Measurements from ENCODE around the gene ZNF677.
"Not testable (repeated sequence)": the region's sequence is repeated elsewhere in the genome, so short reads cannot be mapped to it uniquely, and the experiment has no call there.

ZNF677 gene

DNA sequence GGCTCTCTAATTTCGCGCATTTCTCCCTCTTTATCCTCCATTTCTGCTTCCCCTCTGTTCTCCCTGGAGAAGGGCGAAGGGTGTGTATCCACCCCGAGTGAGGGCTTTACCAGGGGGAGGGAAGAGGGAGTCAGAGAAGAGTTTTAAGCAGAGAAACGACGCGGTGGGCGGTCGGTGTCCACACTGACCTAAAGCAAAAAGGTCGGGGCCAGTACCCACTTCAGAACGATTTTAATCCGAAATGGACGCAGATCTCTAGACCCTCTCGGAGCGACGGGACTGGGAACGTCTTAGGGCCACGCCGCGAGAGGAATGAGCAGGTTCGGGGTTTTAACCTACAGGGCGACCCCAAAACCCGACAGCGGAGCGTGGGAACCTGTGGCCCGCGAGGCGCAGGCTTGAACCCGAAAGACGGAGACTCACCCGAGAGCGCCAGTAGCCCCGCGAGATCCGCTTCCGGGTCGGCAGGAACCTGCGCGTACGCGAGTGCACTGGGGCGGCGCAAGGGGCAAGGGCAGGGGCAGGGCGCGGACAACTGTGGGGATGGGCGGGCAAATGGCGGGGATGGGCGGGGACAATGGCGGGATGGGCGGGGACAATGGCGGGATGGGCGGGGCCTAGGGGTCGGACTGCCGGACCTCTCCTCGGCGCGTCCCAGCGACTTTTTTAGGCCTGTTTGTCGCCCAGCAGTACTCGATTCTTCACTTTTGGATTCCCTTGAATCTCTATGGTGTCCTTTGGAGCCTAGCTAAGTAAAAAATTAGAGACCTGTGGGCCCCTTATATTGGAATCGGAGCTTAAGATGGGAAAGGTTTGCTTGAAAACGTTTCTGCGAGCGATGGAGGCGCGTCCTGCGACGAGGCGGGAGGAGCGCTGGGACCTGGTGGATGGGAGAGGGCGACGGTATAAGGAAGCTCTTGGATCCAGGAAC is at the start of gene ZNF677:
ZNF677 (minus strand) TSS at position 463 of the 931 bp plus-strand sequence. CDS start 3,323 bp downstream, outside the sequence.
- DNase-seq = no peak

DNA sequence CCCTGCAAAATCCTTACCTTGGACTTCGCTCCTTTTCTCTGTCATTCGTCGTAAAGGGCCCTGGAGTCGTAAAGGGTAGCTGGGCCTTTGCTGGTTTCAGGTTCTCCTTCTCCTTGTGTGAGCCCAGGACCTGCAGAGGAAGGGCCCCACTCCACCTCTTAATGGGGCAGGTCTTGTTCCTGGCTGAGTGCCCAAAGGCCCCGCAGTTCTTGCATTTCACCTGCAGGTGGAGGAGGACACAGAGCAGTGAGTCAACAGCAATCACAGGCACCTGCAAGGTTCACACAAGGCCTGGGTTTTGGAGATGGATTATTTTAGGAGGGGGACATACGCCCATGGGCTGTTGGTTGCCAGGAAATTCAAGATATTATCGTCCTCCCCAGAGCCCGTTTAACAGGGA is 46.7 kb upstream of the ZNF677 start:
- DNase-seq = not testable (repeated sequence)

DNA sequence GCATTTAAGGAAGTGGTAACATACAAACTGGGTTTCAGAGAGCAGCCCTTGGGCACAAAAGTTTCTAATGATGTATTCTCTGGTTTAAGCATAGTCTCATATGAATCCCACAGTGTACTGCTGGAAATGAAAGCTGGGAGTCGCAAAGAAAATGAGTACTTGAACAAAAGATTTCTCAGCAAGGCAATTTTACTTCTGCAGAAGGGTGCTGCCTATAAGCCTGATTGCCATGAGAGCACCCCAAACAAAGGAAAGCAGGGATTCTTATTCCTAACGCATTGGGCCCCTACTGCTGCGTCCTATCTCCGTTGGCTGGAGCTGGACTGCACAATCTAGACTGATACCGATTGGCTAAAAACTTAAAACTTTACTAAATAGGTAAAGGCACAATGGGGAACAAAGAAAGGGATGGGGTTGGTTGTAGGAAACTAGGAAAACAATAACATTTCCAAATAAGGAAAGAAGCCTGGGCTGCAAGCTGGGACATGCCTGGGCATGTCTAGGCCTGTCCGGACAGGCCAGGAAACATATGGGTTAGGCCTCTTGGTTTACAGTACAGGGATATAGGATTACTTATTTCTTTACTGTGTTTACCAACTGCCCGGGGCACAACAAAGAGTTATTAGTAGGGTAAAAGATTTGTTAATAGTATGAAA is 40.2 kb upstream of the ZNF677 start:
- no peak for DNase-seq

DNA sequence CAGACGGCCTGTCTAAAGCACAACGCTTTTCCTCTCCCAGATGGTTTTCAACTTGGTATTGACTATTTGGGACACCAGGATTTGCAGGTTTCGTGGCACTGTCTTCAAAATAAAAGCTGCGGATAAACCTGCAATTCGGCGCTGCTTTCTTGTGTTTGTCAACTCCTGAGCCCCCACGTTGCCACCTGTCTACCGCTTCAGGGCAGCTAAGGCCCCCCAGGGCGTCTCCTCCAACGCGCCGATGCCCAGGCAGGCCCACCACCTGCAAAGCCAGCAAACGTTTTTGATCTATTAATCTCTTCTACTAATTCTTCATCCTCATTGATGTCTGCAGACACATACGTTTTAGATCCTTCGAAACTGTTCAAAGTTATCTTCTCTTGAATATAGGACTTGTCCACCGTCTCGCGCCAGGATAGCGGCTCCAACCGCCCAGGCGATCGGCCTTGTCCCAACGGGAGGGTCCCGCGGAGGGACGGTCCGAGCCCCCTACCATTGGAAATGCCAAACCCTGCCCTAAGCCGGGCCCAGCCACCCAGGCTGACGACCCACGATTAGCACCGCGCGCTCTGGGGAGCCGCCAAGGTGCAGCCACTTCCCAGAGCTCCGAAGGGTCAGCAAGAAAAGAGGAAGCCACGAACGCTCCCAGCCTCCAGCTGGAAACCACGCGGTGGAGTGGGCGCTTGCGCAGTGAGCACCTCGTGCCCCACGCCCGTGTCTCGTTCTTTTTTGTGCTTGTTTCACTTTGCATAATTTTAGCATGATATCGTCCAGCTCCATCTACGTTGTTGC is 36.3 kb upstream of the ZNF677 start:
- DNase-seq = no peak

DNA sequence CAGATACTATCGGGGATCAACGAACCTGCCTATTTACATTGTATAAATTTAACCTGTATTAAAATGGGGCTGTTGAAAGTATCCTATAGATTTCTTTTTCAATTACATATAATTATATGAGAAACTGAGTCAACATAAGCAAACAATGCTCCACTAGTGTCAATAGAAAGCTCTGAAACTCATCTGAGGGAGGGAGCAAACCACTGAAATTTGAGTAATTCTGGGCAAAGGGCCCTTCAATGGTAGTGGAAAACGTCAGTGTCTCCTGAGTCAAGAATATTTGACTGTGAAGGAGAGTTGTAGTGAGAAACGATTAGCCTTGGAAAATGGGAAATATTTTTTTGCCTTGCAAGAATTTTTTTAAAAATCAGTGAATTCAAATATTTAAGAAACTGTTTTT is 30.4 kb upstream of the ZNF677 start:
- no peak for DNase-seq

DNA sequence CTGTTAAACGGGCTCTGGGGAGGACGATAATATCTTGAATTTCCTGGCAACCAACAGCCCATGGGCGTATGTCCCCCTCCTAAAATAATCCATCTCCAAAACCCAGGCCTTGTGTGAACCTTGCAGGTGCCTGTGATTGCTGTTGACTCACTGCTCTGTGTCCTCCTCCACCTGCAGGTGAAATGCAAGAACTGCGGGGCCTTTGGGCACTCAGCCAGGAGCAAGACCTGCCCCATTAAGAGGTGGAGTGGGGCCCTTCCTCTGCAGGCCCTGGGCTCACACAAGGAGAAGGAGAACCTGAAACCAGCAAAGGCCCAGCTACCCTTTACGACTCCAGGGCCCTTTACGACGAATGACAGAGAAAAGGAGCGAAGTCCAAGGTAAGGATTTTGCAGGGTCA is 27.3 kb upstream of the ZNF677 start:
- DNase-seq = not testable (repeated sequence)

DNA sequence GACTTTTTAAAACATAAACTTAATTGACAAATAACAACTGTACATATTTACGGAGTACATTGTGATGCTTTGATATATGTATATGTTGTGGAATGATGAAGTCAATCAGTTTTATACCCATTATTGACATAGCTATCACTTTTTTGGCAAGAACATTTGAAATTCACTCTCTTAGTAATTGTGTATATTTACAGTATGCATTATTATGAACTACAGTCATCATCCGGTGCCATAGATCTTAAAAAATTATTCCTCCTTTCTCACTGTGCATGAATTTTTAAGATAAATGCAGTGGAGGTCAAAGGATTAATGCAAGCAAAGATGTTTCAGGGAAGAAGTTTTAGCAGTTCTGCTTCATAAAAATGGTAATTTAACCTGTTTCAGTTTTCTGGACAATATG is 20.8 kb upstream of the ZNF677 start:
- DNase-seq = no peak

DNA sequence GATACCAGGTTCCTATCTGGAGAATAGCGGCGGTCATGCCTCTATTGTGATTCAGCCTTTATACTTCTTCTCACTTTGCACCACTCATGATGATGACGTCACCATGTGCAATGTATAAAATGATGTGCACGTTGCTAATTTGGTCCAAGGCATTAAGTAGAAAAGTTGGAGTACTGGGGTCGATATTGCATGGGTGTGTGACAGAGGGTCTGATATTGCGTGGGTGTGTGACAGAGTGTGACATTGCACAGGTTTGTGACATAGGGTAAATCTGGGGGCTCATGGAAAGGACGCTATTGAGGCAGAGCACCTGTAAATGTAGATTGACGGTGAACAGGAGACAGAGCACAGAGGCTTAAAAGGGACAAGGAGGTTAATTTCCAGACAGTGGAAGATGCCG is 17.4 kb upstream of the ZNF677 start:
- no peak for DNase-seq

DNA sequence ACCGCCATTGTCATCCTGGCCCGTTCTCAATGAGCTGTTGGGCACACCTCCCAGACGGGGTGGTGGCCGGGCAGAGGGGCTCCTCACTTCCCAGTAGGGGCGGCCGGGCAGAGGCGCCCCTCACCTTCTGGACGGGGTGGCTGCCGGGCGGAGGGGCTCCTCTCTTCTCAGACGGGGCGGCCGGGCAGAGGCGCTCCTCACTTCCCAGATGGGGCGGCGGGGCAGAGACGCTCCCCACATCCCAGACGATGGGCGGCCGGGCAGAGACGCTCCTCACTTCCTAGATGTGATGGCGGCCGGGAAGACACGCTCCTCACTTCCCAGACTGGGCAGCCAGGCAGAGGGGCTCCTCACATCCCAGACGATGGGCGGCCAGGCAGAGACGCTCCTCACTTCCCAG is 15.2 kb upstream of the ZNF677 start:
- DNase-seq = not testable (repeated sequence)

DNA sequence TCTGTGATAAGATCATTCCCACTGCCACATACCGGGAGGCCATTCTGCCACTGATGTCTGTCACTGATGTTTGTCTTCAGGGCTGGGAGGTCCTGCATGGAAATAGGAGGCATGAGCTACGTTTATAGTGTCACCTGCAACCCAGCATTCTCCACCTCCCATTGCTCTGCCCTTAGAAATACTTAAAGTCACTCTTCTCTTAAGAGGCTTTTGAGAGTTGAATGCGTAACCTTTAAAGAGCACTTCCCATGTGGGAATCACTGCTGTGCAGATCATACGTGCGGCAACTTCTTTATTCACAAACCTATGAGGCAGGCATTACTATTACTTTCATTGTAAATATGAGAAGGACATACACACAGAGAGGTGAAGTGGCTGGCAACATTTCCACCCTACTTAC is 12.9 kb upstream of the ZNF677 start, which contains the start of gene VN1R4:
VN1R4 (minus strand) TSS at position 101 of the 400 bp plus-strand sequence; CDS start at position 43, 58 bp downstream.
- not testable (repeated sequence) for DNase-seq

DNA sequence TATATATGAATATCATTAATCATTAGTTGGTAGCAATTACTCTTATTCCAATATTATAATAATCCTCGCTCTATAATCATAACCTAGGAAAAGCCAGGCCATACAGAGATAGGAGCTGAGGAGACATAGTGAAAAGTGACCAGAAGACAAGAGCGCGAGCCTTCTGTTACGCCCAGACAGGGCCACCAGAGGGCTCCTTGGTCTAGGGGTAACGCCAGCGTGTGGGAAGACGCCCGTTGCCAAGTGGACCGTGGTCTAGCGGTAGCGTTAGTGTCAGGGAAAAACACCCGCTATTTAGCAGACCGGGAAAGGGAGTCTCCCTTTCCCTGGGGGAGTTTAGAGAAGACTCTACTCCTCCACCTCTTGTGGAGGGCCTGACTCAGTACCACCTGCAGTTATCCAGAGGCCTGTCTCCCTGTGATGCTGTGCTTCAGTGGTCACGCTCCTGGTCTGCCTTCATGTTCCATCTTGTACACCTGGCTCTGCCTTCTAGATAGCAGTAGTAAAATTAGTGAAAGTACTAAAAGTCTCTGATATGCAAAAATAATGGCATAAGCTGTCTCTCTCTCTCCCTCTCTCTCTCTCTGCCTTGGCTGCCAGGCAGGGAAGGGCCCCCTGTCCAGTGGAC is 3.2 kb upstream of the ZNF677 start, which contains the start of gene VN1R2:
VN1R2 (plus strand) TSS at position 578 of the 628 bp plus-strand sequence. CDS start 84 bp downstream, outside the sequence.
- DNase-seq = not testable (repeated sequence)

DNA sequence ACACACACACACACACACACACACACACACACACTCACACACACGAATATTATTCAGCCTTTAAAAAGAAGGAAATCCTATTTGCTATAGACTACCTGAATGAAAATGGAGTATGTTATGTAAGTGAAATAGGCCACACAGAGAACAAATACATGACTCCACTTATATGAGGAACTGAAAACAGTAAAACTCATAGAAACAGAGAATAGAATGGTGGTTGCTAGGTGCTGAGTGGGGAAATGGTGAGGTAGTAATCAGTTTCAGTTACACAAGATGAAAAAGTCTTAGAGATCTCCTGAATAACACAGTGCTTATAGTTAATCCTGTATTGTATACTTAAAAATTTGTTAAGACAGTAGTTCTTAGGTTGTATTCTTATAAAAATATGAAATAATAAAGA is 8.2 kb downstream of the ZNF677 start:
- DNase-seq = no peak

DNA sequence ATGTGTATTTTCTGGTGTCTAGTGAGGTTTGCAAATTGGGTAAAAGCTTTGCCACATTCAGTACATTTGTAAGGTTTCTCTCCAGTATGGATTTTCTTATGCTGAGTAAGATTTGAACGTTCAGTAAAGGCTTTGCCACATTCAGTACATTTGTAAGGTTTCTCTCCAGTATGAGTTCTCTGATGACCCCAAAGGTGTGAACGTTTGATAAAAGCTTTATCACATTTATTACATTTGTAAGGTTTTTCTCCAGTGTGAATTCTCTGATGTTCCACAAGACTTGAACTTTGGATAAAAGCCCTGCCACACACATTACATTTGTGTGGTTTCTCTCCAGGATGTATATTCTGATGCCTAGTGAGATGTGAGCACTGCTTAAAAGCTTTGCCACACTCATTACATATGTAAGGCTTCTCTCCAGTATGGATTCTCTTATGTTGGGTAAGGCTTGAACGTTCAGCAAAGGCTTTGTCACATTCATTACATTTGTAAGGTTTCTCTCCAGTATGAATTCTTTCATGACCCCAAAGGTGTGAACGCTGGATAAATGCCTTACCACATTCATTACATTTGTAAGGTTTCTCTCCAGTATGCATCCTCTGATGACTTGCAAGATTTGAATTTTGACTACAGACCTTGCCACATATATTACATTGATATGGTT is 17.4 kb downstream of the ZNF677 start:
- DNase-seq = no peak

DNA sequence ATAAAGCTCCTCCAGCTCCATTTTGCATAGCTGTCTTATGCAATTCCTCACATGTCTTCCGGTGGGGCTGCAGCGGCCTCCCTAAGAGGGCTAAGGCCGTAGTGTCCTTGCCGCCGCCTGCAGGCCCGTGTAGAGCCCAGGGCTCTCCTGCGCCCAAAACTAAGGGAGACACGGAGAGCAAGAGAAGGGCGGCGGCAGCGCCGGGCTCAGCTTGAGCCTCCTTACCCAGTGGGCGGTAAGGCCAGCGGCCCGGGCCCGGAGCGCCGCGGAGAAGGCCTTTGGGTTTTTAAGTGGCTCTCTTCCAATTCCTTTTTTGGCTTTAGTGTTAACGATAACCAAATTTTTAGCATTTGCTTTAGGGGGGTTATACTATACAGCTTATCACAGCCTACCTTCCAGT is 30.1 kb downstream of the ZNF677 start:
- no peak for DNase-seq

DNA sequence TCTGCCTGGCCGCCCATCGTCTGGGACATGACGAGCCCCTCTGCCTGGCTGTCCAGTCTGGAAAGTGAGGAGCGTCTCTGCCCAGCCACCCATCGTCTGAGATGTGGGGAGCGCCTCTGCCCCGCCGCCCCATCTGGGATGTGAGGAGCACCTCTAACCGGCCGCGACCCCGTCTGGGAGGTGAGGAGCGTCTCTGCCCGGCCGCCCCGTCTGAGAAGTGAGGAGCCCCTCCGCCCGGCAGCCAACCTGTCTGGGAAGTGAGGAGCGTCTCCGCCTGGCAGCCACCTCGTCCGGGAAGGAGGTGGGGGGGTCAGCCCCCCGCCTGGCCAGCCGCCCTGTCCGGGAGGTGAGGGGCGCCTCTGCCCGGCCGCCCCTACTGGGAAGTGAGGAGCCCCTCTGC is 32.0 kb downstream of the ZNF677 start:
- not testable (repeated sequence) for DNase-seq

DNA sequence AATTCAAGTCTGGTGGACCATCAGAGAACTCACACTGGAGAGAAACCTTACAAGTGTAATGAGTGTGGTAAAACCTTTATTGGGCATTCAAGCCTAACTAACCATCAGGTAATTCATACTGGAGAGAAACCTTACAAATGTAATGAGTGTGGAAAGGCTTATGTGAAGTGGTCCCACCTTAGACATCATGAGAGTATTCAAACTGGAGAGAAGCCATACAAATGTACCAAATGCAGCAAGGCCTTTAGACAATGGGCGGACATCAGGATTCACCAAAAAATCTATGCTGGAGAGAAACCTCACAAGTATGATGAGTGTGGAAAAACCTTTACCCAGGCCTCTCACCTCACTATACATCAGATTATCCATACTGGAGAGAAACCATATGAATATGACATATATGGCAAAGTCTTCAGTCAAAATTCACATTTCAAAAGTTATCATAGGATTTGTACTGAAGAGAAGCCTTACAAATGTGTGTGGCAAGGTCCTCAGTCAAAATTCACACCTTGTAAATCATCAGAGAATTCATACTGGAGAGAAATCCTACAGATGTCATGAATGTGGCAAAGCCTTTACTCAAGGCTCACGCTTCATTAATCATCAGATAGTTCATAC is 41.9 kb downstream of the ZNF677 start:
- no peak for DNase-seq

DNA sequence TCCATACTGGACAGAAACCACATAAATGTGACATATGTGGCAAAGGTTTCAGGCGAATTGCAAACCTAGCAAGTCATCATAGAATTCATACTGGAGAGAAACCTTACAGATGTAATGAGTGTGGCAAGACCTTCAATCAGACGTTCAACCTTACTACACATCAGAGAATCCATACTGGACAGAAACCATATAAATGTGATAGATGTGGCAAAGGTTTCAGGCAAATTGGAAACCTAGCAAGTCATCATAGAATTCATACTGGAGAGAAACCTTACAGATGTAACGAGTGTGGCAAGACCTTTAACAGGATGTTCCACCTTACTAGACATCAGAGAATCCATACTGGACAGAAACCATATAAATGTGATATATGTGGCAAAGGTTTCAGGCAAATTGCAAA is 43.1 kb downstream of the ZNF677 start:
- DNase-seq = not testable (repeated sequence)

DNA sequence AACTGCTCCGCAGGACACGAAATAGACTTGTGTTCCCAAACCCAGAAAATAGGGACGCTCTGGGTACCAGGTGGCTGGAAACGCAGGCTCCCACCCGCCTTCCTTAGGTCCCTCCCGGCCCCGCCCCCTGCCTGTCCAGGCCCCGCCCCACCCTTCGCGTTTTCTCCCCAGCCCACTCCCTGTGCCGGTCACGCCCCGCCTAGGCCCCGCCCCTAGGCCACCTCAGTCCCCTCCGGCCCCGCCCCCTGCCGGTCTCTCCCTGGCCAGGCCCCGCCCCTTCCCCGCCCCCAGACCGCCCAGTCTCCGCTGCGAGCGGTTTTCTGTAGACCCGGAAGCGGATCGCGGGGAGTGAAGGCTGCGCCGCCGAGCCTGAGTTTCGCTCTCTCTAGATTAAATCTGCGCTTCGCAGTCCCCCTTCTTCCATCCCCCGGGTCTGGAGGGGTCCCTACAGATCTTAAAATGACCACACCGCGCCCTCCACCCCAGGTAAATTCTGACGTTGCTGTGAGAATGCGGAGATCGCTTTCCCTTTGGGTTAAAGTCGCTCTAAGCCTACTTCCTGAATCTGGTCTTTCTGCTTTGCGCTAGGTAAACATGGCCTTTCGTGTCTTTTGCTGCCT is 57.8 kb downstream of the ZNF677 start:
- no peak for DNase-seq

DNA sequence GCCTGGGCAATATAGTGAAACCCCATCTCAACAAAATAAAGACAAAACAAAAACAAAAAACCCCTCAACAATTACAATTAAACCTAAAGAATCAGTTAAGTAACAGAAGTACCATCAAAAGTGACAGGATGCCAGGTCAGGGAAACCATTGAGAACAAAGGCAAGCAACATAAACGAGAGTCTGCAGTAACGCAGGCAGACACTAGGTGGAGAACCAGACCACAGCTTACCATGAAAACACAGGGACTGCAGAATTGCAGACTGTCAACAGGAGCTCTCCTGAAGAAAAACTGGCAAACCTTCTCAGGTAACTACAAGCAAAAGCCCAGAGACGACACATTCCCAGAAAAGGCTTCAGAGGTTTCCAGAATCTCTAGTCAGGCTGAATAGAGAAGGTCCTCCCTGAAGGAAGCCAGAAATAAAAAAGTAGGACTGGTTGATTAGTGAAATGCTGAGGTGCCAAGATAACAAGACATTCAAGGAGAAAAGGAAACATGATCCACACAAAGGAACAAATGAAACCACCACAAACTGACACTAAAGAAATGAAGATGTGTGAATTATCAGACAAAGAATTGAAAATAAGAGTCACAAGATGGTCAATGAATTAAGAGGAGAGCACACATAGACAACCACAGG is 59.3 kb downstream of the ZNF677 start:
- peak; percentile 57 for DNase-seq

DNA sequence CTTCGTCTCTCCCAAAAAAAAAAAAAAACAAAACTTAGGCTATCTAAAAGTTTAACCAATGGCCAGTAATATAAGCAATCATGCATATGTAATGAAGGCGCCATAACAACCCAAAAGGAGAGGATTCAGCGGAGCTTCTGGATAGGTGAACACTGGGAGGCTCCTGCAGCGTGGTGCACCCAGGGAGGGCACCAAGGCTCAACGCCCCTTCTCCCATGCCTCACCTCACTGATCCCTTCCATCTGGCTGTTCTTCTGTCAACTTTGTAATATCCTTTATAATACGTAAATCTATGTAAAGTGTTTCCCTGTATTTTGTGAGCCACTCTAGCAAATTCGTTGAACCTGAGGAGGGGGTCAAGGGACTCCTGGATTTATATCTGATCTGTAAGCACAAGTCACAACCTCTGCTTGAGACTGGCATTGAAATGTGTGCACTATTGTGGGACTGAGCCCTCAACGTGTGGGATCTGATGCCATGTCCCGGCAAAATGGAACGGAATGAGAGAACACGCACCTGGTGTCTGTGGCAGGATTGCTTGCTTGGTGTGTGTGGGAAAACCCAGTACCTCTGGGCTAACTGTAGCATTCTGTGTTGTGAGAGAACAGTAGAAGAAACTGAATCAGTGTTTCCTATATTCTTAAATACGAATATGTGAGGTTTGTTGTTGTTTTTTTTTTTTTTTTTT is 61.0 kb downstream of the ZNF677 start:
- DNase-seq = no peak

Data from NCI-H1105 (cell line).